GM23338 (cell line): ENCODE results near the gene KLHL12.

ENCODE experiments used
- CTCF ChIP-seq, 2 experiments: fragments of 200-600 bp in 1 of 2; sonication (generic) in 1 of 2; conservative IDR thresholded peaks; 2 replicates each; pipeline versions ENCODE4 v1.5.1 to v1.6.1; 2016 to 2017; ENCODE audit warnings: antibody characterized with exemption in 2 of 2, low read depth in 2 of 2, mild to moderate bottlenecking in 2 of 2, moderate library complexity in 1 of 2
- ETS1 ChIP-seq: IDR thresholded peaks from 2 replicates; pipeline ENCODE4 v1.6.1; 2016; ENCODE audit warnings: antibody characterized with exemption
- EZH2 ChIP-seq: fragments of 200-600 bp; sonication (generic); IDR thresholded peaks from one replicate; pipeline ENCODE4 v1.8.0; 2017; ENCODE audit warnings: antibody characterized with exemption, mild to moderate bottlenecking, low read depth; ENCODE audit not compliant: unreplicated experiment
- EZH2phosphoT487 ChIP-seq: fragments of 200-600 bp; sonication (generic); IDR thresholded peaks from one replicate; pipeline ENCODE4 v1.8.1; 2018; ENCODE audit warnings: antibody characterized with exemption; ENCODE audit not compliant: unreplicated experiment
- POLR2AphosphoS5 ChIP-seq: IDR thresholded peaks from 2 replicates; pipeline ENCODE4 v1.6.1; 2016; ENCODE audit warnings: antibody characterized with exemption, low read depth
- ZNF331 ChIP-seq: fragments of 250-450 bp; sonication (Bioruptor Pico); IDR thresholded peaks from 2 replicates; pipeline ENCODE4 v1.5.0; 2020; ENCODE audit warnings: low read depth, mild to moderate bottlenecking, moderate library complexity
- TF ChIP-seq, protein P1 (sequence below): IDR thresholded peaks from one replicate; pipeline ENCODE4 v1.6.1; 2018; ENCODE audit warnings: antibody characterized with exemption; ENCODE audit not compliant: unreplicated experiment

DNA sequence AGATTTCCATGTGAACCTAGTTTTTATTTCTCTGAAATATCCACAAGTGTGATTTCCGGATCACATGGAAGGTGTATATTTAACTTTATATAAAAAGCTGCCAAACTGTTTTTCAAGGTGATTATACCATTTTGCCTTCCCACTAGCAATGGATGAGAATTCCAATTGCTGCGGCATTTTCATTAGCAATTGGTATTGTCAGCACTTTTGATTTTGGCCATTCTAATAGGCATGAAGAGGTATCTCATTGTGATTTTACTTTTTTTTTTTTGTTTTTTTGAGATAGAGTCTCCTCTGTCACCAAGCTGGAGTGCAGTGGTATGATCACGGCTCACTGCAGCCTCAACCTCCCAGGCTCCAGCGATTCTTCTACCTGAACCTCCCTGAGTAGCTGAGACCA lies 45.0 kb upstream of the KLHL12 start:
- TF ChIP-seq, protein P1, sequence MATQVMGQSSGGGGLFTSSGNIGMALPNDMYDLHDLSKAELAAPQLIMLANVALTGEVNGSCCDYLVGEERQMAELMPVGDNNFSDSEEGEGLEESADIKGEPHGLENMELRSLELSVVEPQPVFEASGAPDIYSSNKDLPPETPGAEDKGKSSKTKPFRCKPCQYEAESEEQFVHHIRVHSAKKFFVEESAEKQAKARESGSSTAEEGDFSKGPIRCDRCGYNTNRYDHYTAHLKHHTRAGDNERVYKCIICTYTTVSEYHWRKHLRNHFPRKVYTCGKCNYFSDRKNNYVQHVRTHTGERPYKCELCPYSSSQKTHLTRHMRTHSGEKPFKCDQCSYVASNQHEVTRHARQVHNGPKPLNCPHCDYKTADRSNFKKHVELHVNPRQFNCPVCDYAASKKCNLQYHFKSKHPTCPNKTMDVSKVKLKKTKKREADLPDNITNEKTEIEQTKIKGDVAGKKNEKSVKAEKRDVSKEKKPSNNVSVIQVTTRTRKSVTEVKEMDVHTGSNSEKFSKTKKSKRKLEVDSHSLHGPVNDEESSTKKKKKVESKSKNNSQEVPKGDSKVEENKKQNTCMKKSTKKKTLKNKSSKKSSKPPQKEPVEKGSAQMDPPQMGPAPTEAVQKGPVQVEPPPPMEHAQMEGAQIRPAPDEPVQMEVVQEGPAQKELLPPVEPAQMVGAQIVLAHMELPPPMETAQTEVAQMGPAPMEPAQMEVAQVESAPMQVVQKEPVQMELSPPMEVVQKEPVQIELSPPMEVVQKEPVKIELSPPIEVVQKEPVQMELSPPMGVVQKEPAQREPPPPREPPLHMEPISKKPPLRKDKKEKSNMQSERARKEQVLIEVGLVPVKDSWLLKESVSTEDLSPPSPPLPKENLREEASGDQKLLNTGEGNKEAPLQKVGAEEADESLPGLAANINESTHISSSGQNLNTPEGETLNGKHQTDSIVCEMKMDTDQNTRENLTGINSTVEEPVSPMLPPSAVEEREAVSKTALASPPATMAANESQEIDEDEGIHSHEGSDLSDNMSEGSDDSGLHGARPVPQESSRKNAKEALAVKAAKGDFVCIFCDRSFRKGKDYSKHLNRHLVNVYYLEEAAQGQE, result no peak
- no peak for TF ChIP-seq ZNF331
- no peak for TF ChIP-seq CTCF (conservative IDR thresholded peaks at IDR 0.05; ENCODE audit: low read depth in 2 of 2)
- no peak for TF ChIP-seq POLR2AphosphoS5
- TF ChIP-seq EZH2, result no peak
- TF ChIP-seq EZH2phosphoT487, result no peak
- TF ChIP-seq ETS1, result no peak
